ENCODE measurements around the gene PTP4A1. TPM values are rescaled to one million over a fixed set of nuclear protein-coding genes. Genes with fewer than 3 reads are reported as not detected.

The PTP4A1 gene
- 25.4 and 64.6 TPM in 2 replicates for total RNA-seq

DNA sequence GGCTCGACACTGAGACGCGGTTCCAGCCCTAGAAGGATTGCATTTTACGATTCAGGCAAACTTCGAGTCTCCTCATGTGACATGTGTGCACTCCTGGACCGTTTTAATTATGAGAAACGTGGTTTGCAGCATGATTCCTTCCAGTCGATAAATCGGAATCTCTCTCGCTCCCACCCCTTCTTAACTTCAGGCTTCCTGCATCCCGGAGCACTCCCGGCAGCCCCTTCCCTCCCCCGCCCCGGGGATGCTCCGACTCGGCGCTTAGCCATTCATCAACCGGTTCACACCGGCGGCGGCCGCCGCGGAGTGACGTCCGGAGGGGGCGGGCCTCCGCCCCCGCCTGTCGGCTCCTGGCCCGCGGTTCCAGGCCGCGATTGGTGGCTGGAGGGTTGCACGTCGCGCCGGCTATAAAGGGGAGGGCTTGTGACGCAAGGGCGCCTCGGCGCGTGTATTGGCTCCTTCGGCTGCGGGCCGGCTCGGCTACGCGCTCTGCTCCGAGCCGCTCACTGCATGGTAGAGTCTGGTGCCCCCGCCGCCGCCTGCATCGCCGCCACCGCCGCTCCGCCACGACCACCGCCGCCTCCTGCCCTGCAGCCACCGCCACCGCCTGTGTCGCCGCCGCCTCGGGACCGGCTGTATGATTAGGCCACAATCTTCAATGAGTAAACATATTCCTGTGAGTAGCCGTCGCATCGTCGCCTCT is at the start of gene PTP4A1, which contains the start of gene LOC128125822:
TSS of gene PTP4A1 (plus strand) at position 437 of the 703 bp plus-strand sequence. CDS start 4,401 bp downstream, outside the sequence.
TSS of gene LOC128125822 (plus strand) at position 437 of the 703 bp plus-strand sequence.

Other genes starting within 250 kb of the PTP4A1 start
- 24.9 and 53.3 TPM in 2 replicates for gene PHF3, start 63.3 kb downstream of the PTP4A1 start, total RNA-seq